ENCODE results near the gene DEF6.

DEF6 gene

GRCh38 chr6:35354361-35355135 is 56.9 kb downstream of the DEF6 start:
- no peak for DNase-seq

- no peak for DNase-seq
Measured at GRCh38 chr6:35356391-35356790, 58.8 kb downstream of the DEF6 start.

GRCh38 chr6:35357677-35358076 is 60.1 kb downstream of the DEF6 start:
- no peak for DNase-seq

- no peak for DNase-seq
Measured at GRCh38 chr6:35358086-35358485, 60.5 kb downstream of the DEF6 start.

GRCh38 chr6:35359346-35359743 is 61.7 kb downstream of the DEF6 start:
- DNase-seq = no peak

GRCh38 chr6:35359744-35360348 is 62.2 kb downstream of the DEF6 start:
- DNase-seq = no peak

- no peak for DNase-seq
Measured at GRCh38 chr6:35360349-35361138, 62.9 kb downstream of the DEF6 start.

- no peak for DNase-seq
Measured at GRCh38 chr6:35362200-35362599, 64.6 kb downstream of the DEF6 start.

- no peak for DNase-seq
Measured at GRCh38 chr6:35363293-35363750, 65.7 kb downstream of the DEF6 start.

GRCh38 chr6:35365594-35366203 is 68.1 kb downstream of the DEF6 start:
- DNase-seq = no peak

- DNase-seq = no peak
Measured at GRCh38 chr6:35366204-35366596, 68.6 kb downstream of the DEF6 start.

- no peak for DNase-seq
Measured at GRCh38 chr6:35367646-35368037, 70.0 kb downstream of the DEF6 start.

GRCh38 chr6:35368038-35368887 is 70.6 kb downstream of the DEF6 start:
- DNase-seq = peak; percentile 58

- DNase-seq = peak; percentile 73
Measured at GRCh38 chr6:35370124-35370741, 72.6 kb downstream of the DEF6 start.

- DNase-seq = no peak
Measured at GRCh38 chr6:35370785-35371493, 73.3 kb downstream of the DEF6 start.

Measured in stimulated activated CD8-positive, alpha-beta memory T cell treated with anti-CD3 and anti-CD28 coated beads, Interleukin-4, amount 100 ng/mL, for 48 hours (primary cell).